Stimulated activated CD8-positive, alpha-beta memory T cell treated with anti-CD3 and anti-CD28 coated beads, Interleukin-15, amount 100 ng/mL, for 4 hours (primary cell): ENCODE measurements around the gene GGTLC3.
"Not testable (repeated sequence)": the region's sequence is repeated elsewhere in the genome, so short reads cannot be mapped to it uniquely, and the experiment has no call there.

ENCODE experiments used
- DNase-seq, 2 donors: peaks; one replicate each; pipeline ENCODE4 v3.0.0-alpha.2; 2020; ENCODE audit warnings: low read depth in 2 of 2

GGTLC3 gene

GRCh38 chr22:18513454-18513853 is 4.5 kb downstream of the GGTLC3 start:
- DNase-seq: not testable (repeated sequence)

- not testable (repeated sequence) for DNase-seq
These were observed 5.6 kb downstream of the GGTLC3 start for GRCh38 chr22:18512378-18512777.

GRCh38 chr22:18511327-18511726 is 6.6 kb downstream of the GGTLC3 start:
- not testable (repeated sequence) for DNase-seq

- not testable (repeated sequence) for DNase-seq
These were observed 21.7 kb downstream of the GGTLC3 start for GRCh38 chr22:18496227-18496626.
